K562 (cell line): ENCODE results near the gene RBM20. TPM values are rescaled to one million over a fixed set of nuclear protein-coding genes. Genes with fewer than 3 reads are reported as not detected.

Source experiments
- ATAC-seq: fragments of 200-7000 bp; cut with Tn5 transposase; 3 replicates; pipeline ENCODE4 v1.9.1; 2020; ENCODE audit warnings: moderate library complexity
- BruUV-seq: library from RNA; stranded (reverse); fragments of 400-500 nt; replicated peaks from 2 replicates; lab custom pipeline; 2021; lab: Mats Ljungman, UMichigan
- CTCF ChIA-PET: fragments of 300-600 bp; formaldehyde crosslinking; extraction: SDS; loops from one replicate; lab custom pipeline; 2021; ENCODE audit warnings: low intra/inter-chr PET ratio; lab: Yijun Ruan, JAX
- POLR2A ChIA-PET: fragments of 300-600, 350-650 bp; sonication (Branson Sonifier 250); formaldehyde crosslinking; extraction: SDS; loops from one replicate; lab custom pipeline; 2021; ENCODE audit warnings: antibody characterized with exemption, inconsistent platforms; lab: Yijun Ruan, JAX
- DNase-seq, 4 experiments: peaks; one replicate each; pipeline versions ENCODE4 v3.0.0 to v3.0.0-alpha.2; 2011 to 2018; ENCODE audit warnings: low spot score in 3 of 4, mixed read lengths in 3 of 4; ENCODE audit errors: extremely low read depth in 1 of 4
- FAIRE-seq: peaks from 2 replicates; lab custom pipeline; 2011; peaks lifted over from hg19 to GRCh38; lab: Jason Lieb, UNC
- H2AFZ ChIP-seq: 2 replicates; pipeline ENCODE4 v1.6.0; 2011; ENCODE audit warnings: low read depth, low read length, control low read depth, inconsistent platforms
- H3K27ac ChIP-seq: fragments of 200-600 bp; 3 replicates; pipeline ENCODE4 v1.8.0; 2011; ENCODE audit warnings: low read depth, mild to moderate bottlenecking, control low read depth, inconsistent platforms, low read length, moderate library complexity, mixed read lengths; ENCODE audit errors: extremely low read depth
- H3K27me3 ChIP-seq, 2 experiments: fragments of 300-600 bp in 1 of 2; 2 replicates in 1 of 2; 3 replicates in 1 of 2; pipeline versions ENCODE4 v1.6.0 to v1.8.0; 2011; ENCODE audit warnings: inconsistent platforms in 2 of 2, low read length in 2 of 2, mild to moderate bottlenecking in 1 of 2, mixed read lengths in 1 of 2, moderate library complexity in 1 of 2; ENCODE audit not compliant: control insufficient read depth in 2 of 2, insufficient read depth in 2 of 2
- H3K36me3 ChIP-seq: fragments of 300-600 bp; 3 replicates; pipeline ENCODE4 v1.8.0; 2011; ENCODE audit warnings: mild to moderate bottlenecking, low read length, inconsistent platforms; ENCODE audit not compliant: control insufficient read depth, insufficient read depth
- H3K4me1 ChIP-seq, 2 experiments: fragments of 200-600 bp in 1 of 2; replicated peaks in 1 of 2; 2 replicates in 1 of 2; 3 replicates in 1 of 2; pipeline versions ENCODE4 v1.5.1 to v1.8.0; 2011; ENCODE audit warnings: inconsistent platforms in 2 of 2, low read length in 2 of 2, mild to moderate bottlenecking in 1 of 2, mixed read lengths in 1 of 2, moderate library complexity in 1 of 2; ENCODE audit not compliant: control insufficient read depth in 2 of 2, insufficient read depth in 2 of 2
- H3K4me2 ChIP-seq: 2 replicates; pipeline ENCODE4 v1.6.1; 2011; ENCODE audit warnings: low read length, control low read depth, inconsistent platforms, mixed read lengths; ENCODE audit not compliant: insufficient read depth
- H3K4me3 ChIP-seq: fragments of 200-600 bp; sonication (generic), shearing (Covaris generic); 2 replicates; pipeline ENCODE4 v1.5.1; 2016; ENCODE audit warnings: control low read depth, inconsistent platforms
- H3K79me2 ChIP-seq: fragments of 200-600 bp; 3 replicates; pipeline ENCODE4 v1.8.0; 2011; ENCODE audit warnings: low read length, inconsistent platforms; ENCODE audit not compliant: control insufficient read depth, insufficient read depth
- H3K9ac ChIP-seq, 2 experiments: 2 replicates each; pipeline versions ENCODE4 v1.6.0 to v1.6.1; 2011; ENCODE audit warnings: low read depth in 2 of 2, low read length in 2 of 2, control low read depth in 1 of 2, inconsistent platforms in 1 of 2, mild to moderate bottlenecking in 1 of 2, mixed read lengths in 1 of 2; ENCODE audit not compliant: insufficient read depth in 1 of 2
- H3K9me1 ChIP-seq: one replicate; pipeline ENCODE4 v1.6.0; 2011; ENCODE audit warnings: inconsistent platforms, mild to moderate bottlenecking, low read length, moderate library complexity; ENCODE audit not compliant: control insufficient read depth, insufficient read depth
- H3K9me3 ChIP-seq: replicated peaks from 2 replicates; pipeline ENCODE4 v1.5.1; 2011; ENCODE audit warnings: low read depth, low read length, inconsistent platforms; ENCODE audit not compliant: control insufficient read depth, insufficient read depth
- H4K20me1 ChIP-seq: replicated peaks from 2 replicates; pipeline ENCODE4 v1.6.1; 2011; ENCODE audit warnings: low read length, inconsistent platforms, mixed read lengths; ENCODE audit not compliant: control insufficient read depth, insufficient read depth
- BHLHE40 ChIP-seq: IDR thresholded peaks from 2 replicates; pipeline ENCODE4 v1.6.1; 2011; ENCODE audit warnings: low read length, improper control_type of control experiment
- CREBBP ChIP-seq: IDR thresholded peaks from one replicate; pipeline ENCODE4 v1.6.1; 2012; ENCODE audit warnings: low read depth, mild to moderate bottlenecking, control low read depth, inconsistent platforms, low read length
- NFE2L1 ChIP-seq: fragments of 450-650 bp; IDR thresholded peaks from 2 replicates; pipeline ENCODE4 v1.6.1; 2016; ENCODE audit warnings: missing genetic modification characterization, low read depth, mild to moderate bottlenecking, missing compliant biosample characterization, moderate library complexity, borderline replicate concordance
- POLR3G ChIP-seq: IDR thresholded peaks from 2 replicates; pipeline ENCODE4 v1.6.1; 2011; ENCODE audit not compliant: insufficient read length, insufficient replicate concordance; ENCODE audit errors: extremely low read depth
- SFPQ ChIP-seq: fragments of 200-400 bp; formaldehyde crosslinking; IDR thresholded peaks from 2 replicates; pipeline ENCODE4 v1.6.1; 2017; ENCODE audit warnings: mild to moderate bottlenecking, low read depth, low read length, moderate library complexity
- SMARCA4 ChIP-seq: fragments of 450-650 bp; IDR thresholded peaks from 2 replicates; pipeline ENCODE4 v1.6.1; 2016
- SPI1 ChIP-seq: IDR thresholded peaks from 2 replicates; pipeline ENCODE4 v1.6.1; 2011; ENCODE audit warnings: low read depth, low read length, control low read depth, borderline replicate concordance
- SRSF7 ChIP-seq: fragments of 200-400 bp; formaldehyde crosslinking; optimal IDR thresholded peaks from 2 replicates; pipeline ENCODE3; 2017; ENCODE audit warnings: mild to moderate bottlenecking, low read depth, low read length
- STAT6 ChIP-seq: sonication (generic); formaldehyde crosslinking; IDR thresholded peaks from 2 replicates; pipeline ENCODE4 v1.8.1; 2023; ENCODE audit warnings: mild to moderate bottlenecking, missing genetic modification reagents
- TCF7 ChIP-seq: sonication (generic); IDR thresholded peaks from 2 replicates; pipeline ENCODE4 v1.6.1; 2016; ENCODE audit warnings: antibody characterized with exemption, borderline replicate concordance
- TEAD4 ChIP-seq, 2 experiments: sonication (generic) in 1 of 2; formaldehyde crosslinking in 1 of 2; IDR thresholded peaks; 2 replicates each; pipeline versions ENCODE4 v1.6.1 to v1.8.0; 2012 to 2022; ENCODE audit warnings: borderline replicate concordance in 1 of 2, inconsistent platforms in 1 of 2, low read length in 1 of 2, mild to moderate bottlenecking in 1 of 2, missing genetic modification reagents in 1 of 2
- XRCC4 ChIP-seq: IDR thresholded peaks from one replicate; pipeline ENCODE4 v1.6.1; 2011; ENCODE audit not compliant: insufficient read depth, insufficient read length; ENCODE audit errors: extremely low read depth
- ZNF174 ChIP-seq: fragments of 250-450 bp; sonication (Bioruptor Pico); IDR thresholded peaks from 2 replicates; pipeline ENCODE4 v1.4.0; 2020; ENCODE audit warnings: mild to moderate bottlenecking
- ZNF436 ChIP-seq: fragments of 250-450, 450-650 bp; sonication (Bioruptor Pico); formaldehyde crosslinking; IDR thresholded peaks from 2 replicates; pipeline ENCODE4 v1.7.0; 2020; ENCODE audit warnings: mild to moderate bottlenecking
- WGBS: fragments of 100-300 bp; shearing (Covaris generic); methylation state at CpG from one replicate; pipeline ENCODE4 v1.1.6; 2016; ENCODE audit warnings: low coverage, mixed read lengths; ENCODE audit not compliant: insufficient coverage; ENCODE audit errors: missing lambda C conversion rate; 5-methylcytosine and 5-hydroxymethylcytosine counted together
- in situ Hi-C: fragments of 300-500 bp; cut with MboI; formaldehyde crosslinking; loops from 4 replicates; pipeline ENCODE4 v1.15.0; 2018; ENCODE audit warnings: inconsistent platforms, mixed read lengths
- intact Hi-C: fragments of 100-400 bp; cut with micrococcal nuclease; formaldehyde crosslinking; loops from 2 replicates; pipeline ENCODE4 v1.14.2; 2022
- polyA plus RNA-seq, 8 experiments: library from polyadenylated mRNA; depleted of rRNA in 4 of 8; stranded (reverse) in 5 of 8; unstranded in 3 of 8; fragments of >200 nt; fragmentation: Nextera tagmentation in 2 of 8; fragmentation: Illumina TruSeq in 1 of 8; extraction: Ambion mirVana in 2 of 8; extraction: Trizol in 1 of 8; gene quantifications; 2 replicates each; pipeline versions ENCODE4 v1.2.1 to v1.2.3, GENCODE V29; 2011 to 2014; ENCODE audit warnings: inconsistent platforms in 1 of 8, missing spikeins in 1 of 8
- total RNA-seq, 7 experiments: library from RNA; depleted of rRNA in 6 of 7; stranded (reverse); fragments of >200 nt in 6 of 7; fragmentation: Illumina TruSeq in 2 of 7; extraction: Trizol in 2 of 7; gene quantifications; 2 replicates each; pipeline versions ENCODE4 v1.2.1 to v1.2.3, GENCODE V29; 2011 to 2021; ENCODE audit warnings: low replicate concordance in 1 of 7

RBM20 gene
- total and polyA plus RNA-seq, 9 of the 15 experiments (the other 6 are each of a cell fraction or from before 2014, with no cell fraction given), result 0.63 to 5.7 (median 3.2) TPM

GRCh38 chr10:110613341-110613995 is 30.7 kb upstream of the RBM20 start (continued):
- no peak for TF ChIP-seq TEAD4 (IDR thresholded peaks at IDR 0.05; ENCODE audit: low read length)
- TF ChIP-seq TEAD4 (CRISPR knock-in tag; IDR thresholded peaks at IDR 0.05; ENCODE audit: borderline replicate concordance), result no peak
- no peak for TF ChIP-seq SRSF7
- no peak for TF ChIP-seq SMARCA4
- TF ChIP-seq SPI1, result peak; percentile 86
- TF ChIP-seq POLR3G, result no peak
- no peak for TF ChIP-seq CREBBP
- no peak for TF ChIP-seq NFE2L1 (tag)
- TF ChIP-seq ZNF174, result no peak
- no peak for TF ChIP-seq XRCC4
- TF ChIP-seq ZNF436, result no peak
- TF ChIP-seq BHLHE40, result 0 out of 2 replicates have a peak, but pooled peaks have one; percentile 20
- TF ChIP-seq, all 486 proteins: peak for 5

- FAIRE-seq, result no peak
- H3K4me1 ChIP-seq, result peaks cover 22 to 28% of the 10 kb centered on the region in 2 experiments; a peak in 4 of 5 replicates
- no TSS peak for BruUV-seq
- H3K9ac ChIP-seq, result 0 out of 4 replicates have a peak overlapping the region, but pooled peaks of 1 of the 2 experiments have one; percentile 66
- 74% methylated on average over 8 of the region's 9 CpGs for WGBS
- H3K9me1 ChIP-seq, result no peaks in the 10 kb centered on the region
- DNase-seq, result no peak
- H3K79me2 ChIP-seq, result no peaks in the 10 kb centered on the region
- peak overlapping the region; percentile 59; the same call in 1 of the 2 replicates for H2AFZ ChIP-seq
- H3K4me3 ChIP-seq, result no peak overlapping the region
- H3K9me3 ChIP-seq, result no peaks in the 10 kb centered on the region
- TF ChIP-seq SFPQ (no peak), TCF7 (no peak), STAT6 (CRISPR knock-in tag) (no peak)
- TF ChIP-seq, all 486 proteins: peak for 0
- POLR2A ChIA-PET, result interaction anchor here (0.5 kb wide), 1 partner anchor 15 kb away, joined by 3 read pairs; no protein-coding TSS in a partner anchor
- Histone ChIP-seq H3K4me2 (no peak overlapping the region), H3K27me3 (no peaks in the 10 kb centered on the region), H3K27ac (no peak overlapping the region), H4K20me1 (no peaks in the 10 kb centered on the region), H3K36me3 (no peaks in the 10 kb centered on the region)
- in situ Hi-C loops (loop anchor here (10.0 to 25.0 kb wide), 2 partner anchors 61 to 273 kb away; no protein-coding TSS in a partner anchor), intact Hi-C loops (loop anchor here (5.0 to 10.0 kb wide), 3 partner anchors 113 to 1521 kb away; partner anchors contain the start of gene PDCD4)
- no peak for ATAC-seq
- CTCF ChIA-PET, result no interaction called here
Observed at GRCh38 chr10:110613996-110614495, 30.1 kb upstream of the RBM20 start.
